Measurements from ENCODE around the gene TAS2R42.

The TAS2R42 gene

DNA sequence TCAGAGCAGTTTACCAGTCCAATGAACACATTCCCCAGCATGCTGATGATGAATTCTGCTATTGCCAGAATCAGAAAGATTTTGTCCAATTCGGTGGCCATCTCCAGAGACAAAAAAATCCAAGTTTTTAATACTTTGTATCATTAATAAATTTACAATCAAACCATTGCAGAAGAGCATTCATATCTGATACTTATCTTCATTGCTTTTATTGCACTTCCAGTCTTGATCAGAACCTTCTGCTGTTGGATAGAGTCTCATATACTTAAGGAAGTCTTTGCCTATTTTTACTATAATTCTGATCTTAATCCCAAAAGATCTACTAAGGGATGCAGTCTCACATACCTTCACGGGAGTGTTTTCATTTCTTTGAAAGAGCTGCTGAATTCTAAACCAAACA is at the start of gene TAS2R42:
Gene TAS2R42 (minus strand): TSS at position 101 of the 400 bp plus-strand sequence. CDS start 0 bp downstream, at position 101.
- no peak for DNase-seq

- DNase-seq = no peak
These were observed 46.8 kb upstream of the TAS2R42 start for GRCh38 chr12:11233532-11233931.

DNA sequence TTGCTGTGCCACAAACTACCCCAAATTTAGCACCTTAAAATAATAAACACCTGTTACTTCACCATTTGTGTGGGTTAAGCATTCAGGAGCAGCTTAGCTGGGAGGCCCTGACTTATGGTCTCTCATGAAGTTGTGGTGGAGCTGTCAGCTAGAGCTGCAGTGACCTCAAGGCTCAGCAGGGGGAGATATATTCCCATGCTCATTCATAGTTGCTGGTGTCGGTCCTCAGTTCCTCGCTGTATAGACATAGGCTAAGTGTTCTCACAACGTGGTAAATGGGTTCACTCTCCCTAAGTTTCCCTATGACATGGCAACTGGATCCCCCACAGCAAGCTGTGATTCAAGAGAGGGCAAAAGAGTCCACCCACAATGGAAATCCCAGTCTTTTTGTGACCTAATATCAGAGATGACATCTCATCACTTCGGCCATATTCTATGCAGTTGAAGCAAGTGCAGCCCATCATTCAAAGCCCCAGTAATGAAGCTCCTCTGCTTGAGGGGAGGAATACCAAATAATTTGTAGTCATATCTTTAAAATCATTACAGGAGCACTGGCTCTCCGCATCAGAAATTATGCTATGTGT is 41.7 kb upstream of the TAS2R42 start:
- DNase-seq = peak; percentile 74

GRCh38 chr12:11227373-11227772 is 40.6 kb upstream of the TAS2R42 start:
- DNase-seq = no peak

GRCh38 chr12:11209113-11209512 is 22.4 kb upstream of the TAS2R42 start:
- no peak for DNase-seq

DNA sequence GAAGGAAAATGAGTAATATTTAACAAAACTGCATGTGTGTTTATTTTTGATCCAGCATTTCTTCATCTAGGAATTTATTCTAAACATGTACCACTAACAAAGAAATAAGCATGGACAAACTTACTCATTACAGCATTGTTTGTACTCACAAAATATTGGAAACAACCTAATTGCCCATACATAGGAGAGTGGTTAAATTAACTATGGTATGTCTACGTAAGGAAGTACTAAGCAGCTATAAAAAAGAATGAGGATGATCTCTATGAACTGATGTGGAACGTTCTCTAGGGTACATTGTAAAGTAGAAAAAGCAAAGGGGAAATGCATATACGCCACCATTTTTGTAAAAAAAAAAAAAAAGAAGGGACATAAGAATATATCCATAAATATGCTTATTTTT is 17.4 kb upstream of the TAS2R42 start:
- DNase-seq = no peak

- DNase-seq = no peak
These were observed 16.1 kb upstream of the TAS2R42 start for GRCh38 chr12:11202811-11203210.

GRCh38 chr12:11183011-11183410 is 3.7 kb downstream of the TAS2R42 start:
- no peak for DNase-seq

GRCh38 chr12:11182529-11182928 is 4.2 kb downstream of the TAS2R42 start:
- DNase-seq = no peak

DNA sequence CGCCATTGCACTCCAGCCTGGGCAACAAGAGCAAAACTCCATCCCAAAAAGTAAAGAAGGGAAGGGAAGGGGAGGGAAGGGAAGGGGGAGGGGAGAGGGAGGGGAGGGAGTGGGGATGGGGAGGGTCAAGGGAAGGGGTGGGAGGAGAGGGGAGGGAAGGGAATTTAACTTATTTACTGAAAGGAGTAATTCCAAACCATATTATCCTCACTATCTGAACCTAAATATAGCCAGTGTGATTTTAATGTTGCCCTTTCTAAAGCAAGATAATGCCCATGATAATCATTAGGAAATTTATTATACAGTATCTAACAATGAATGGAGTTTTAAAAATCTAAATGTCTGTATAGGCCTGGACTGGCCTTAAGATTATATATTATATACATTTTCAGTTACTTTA is 8.5 kb downstream of the TAS2R42 start:
- DNase-seq = no peak

DNA sequence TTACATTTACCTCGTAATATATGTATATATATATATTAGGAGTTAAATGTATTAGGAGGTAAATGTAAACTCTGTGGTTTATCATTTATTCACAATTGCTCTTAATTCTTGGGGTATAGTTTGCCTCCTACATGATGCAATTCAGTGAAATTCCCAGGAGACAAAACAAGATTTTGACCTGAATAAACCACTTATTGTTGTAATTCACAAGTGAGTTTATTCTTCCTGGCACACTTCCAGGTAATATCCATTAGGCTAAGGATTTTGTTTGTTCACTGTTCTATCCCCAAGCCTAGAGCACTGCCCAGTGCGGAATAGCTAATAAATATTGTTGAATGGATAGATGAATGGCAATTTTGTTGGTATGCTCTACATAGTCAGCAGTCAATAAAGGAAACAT is 12.7 kb downstream of the TAS2R42 start:
- no peak for DNase-seq

- DNase-seq = peak; percentile 77
These were observed 14.6 kb downstream of the TAS2R42 start for GRCh38 chr12:11171969-11172675.

DNA sequence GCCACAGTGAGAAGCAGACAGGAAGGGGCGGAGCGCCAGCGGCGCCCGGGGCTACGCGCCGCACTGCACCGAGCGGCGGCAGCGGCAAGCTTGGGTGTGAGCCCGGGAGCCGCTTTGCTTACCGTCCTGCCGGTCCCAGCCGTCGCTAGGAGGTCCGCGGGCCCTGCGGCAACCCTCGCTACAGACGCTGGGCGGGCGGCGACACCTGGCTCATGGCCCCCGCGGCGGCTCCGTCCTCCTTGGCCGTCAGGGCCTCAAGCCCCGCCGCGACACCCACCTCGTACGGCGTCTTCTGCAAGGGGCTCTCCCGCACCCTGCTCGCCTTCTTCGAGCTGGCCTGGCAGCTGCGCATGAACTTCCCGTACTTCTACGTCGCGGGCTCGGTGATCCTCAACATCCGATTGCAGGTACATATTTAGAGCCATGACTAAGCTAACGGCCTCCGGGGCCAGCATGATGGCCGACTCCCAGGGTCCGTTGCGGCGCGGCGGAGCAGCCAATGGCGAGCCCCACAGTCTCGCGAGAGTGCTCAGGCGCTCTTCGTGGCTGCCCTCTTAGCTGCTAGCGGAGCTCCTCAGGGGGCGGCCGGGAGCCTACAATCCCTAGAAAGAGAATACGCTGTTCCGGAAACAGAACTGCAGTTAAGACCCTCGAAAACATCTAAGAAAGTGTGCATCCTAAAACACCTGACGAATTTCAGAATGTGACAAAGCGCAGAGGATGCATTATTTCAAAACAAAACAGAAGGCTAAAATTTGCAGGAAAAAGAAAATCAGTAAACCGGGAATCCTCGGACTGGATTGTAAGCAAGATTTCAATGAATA is 15.4 kb downstream of the TAS2R42 start, which contains the start of gene SMIM10L1:
Gene SMIM10L1 (plus strand): TSS at position 50 of the 824 bp plus-strand sequence. CDS start 163 bp downstream, at position 213.
- peak; percentile 94 for DNase-seq

DNA sequence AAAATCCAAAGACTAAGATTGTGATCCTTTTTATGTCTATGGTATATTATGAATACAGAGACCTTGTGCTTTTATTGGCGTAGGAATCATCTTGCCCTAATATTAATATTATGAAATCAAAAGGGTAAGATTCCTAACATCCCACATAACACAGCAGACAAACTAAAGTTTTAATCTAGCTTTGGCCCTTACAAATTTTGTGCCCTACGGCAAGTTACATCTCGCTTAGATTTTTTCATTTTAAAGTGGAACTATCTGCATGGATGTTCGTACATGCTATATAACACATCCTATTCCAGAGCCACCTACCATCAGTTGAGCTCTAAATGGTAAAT is 16.0 kb downstream of the TAS2R42 start:
- no peak for DNase-seq

DNA sequence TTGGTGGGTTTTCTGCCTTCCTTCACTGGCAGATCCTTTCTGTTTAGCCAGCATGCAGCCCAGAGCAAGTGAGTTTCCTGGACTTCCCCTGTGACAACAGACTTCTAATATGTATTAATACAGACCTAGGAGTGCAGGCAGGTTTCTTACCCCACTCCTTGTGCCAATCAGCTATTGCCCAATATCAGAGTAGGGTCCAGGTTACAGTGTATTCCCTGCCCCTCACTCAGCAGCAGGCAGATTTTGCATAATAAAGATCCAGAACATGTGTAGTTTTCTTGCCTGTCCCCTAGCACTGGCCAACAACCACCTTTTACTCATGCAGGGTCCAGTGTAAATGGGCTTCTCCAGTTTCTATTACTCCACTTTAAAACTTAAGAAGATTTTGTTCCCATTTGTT is 20.4 kb downstream of the TAS2R42 start:
- no peak for DNase-seq

GRCh38 chr12:11164384-11164783 is 22.4 kb downstream of the TAS2R42 start:
- no peak for DNase-seq

- no peak for DNase-seq
These were observed 24.2 kb downstream of the TAS2R42 start for GRCh38 chr12:11162502-11162901.

DNA sequence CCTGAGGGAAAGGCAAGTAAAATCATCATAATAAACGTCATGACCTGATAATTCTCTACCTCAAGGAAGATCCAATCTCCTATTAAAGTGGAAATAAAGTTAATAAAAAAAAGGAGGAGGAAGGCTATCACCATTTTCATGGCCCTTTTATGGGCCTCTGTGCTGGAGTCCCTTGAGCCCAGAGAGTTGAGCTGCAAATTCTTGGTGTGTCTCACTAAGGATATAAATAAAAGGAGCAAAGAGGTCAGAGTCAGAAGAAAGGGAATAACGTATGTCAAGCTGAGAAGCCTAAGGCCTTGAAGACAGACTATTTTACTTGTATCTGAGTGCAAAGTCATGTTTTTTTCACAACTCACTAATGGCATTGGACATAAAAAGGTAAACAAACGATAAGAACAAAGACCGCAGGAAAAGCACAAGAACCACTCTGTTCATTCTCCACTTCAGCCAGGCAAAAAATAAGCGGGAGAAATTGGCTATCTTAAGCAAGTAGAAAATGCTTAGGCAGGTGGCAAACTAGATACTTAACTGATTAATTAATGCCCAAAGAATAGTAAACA is 27.8 kb downstream of the TAS2R42 start:
- DNase-seq = no peak

DNA sequence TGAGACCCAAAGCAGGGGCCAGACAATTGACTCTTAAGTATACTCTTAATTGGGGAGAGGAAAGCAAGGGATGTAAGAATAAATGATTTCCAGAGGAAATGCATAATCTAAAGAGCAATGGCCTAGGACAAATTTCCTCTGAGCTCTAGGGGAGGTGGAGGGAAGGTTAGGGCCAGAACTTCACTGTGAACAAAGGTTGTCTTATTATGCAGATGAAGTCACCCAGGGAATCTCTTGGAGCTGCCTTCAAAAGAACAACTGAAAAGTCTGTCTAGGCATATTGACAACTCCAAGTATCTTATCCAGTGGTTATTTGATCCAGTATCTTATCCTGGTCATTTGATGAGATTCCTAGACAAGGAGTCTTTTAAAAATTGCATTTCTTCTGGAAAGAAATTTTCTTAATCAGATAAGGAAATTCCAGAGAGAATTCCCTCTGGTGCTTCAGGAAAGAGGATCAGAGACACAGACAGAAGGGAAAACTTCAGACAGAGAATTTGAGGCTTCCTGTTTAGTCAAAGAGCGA is 32.3 kb downstream of the TAS2R42 start:
- DNase-seq = no peak

DNA sequence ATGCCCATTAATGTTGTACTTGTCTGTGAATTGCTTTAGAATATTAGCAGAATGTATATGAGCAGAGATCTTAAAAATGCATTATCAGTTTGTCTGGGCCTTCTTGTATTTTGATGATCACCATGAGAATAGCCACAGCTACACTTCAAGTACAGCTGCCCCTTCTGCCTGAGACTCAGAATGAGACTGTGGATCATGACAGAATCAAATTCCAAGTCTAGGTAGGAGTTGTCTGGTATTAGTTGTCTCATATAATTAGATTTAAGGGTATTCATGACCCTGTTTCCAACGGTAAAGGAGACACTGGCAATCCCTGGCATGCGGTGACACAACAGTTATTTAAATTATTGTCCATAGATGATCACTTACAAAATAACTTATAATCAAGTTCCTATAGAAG is 34.0 kb downstream of the TAS2R42 start:
- DNase-seq = no peak

- DNase-seq = no peak
These were observed 35.9 kb downstream of the TAS2R42 start for GRCh38 chr12:11150832-11151231.

DNA sequence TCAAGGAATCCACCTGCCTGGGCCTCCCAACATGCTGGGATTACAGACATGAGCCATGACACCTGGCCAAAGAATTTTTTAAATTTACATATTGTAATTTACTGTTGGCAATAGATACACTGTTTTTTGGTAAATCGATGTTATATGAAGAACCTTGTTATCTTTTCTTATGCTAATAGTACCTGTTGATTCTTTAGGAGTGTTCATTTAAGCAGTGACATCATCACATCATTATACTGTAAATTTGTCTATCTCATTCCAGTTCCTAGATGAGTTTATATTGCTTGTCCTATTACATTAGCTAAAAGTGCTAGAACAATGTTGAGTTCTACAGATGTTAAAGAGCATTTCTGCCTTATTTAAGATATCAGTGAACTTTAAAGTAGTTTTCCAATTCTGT is 39.3 kb downstream of the TAS2R42 start:
- no peak for DNase-seq

DNA sequence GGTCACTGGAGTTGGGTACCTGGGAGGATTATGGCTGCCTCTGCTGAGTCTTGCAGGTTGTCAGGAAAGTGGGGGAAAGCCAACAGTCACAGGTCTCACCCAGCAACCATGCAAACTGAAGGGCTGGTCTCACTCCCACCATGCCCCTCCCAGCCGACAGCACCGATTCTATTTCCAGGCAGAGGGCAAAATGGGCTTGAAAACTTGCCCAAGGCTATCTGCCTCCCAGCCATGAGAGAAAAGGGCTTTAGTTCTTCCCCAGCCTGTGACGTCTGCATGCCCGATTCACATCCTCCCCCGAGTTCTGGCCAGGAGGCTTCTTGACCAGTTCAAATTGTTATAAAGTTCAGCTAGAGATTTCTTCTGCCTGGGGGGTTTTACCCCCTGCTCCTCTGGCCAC is 42.4 kb downstream of the TAS2R42 start:
- DNase-seq = no peak
